Measurements from ENCODE around the gene ARHGEF16.

DNA sequence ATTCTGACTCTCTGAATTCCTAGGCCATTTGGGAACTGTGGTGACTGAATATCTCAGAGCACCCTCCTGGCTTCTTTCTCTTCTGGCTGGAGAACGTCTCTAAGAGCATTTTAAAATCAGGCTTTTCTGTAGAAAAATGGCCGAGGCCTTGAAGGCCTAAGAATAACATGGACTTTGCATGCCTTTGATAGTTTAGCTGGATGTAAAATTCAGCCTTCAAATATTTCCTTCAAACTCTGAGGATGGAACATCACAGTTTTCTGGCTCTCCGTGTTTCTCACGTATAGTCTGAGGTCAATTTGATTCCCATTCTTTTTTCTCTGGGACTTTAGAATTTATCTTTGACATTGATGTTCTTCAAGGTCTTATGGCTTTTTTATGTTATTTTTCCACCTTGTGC is 34.0 kb downstream of the ARHGEF16 start:
- TF ChIP-seq, protein P1, sequence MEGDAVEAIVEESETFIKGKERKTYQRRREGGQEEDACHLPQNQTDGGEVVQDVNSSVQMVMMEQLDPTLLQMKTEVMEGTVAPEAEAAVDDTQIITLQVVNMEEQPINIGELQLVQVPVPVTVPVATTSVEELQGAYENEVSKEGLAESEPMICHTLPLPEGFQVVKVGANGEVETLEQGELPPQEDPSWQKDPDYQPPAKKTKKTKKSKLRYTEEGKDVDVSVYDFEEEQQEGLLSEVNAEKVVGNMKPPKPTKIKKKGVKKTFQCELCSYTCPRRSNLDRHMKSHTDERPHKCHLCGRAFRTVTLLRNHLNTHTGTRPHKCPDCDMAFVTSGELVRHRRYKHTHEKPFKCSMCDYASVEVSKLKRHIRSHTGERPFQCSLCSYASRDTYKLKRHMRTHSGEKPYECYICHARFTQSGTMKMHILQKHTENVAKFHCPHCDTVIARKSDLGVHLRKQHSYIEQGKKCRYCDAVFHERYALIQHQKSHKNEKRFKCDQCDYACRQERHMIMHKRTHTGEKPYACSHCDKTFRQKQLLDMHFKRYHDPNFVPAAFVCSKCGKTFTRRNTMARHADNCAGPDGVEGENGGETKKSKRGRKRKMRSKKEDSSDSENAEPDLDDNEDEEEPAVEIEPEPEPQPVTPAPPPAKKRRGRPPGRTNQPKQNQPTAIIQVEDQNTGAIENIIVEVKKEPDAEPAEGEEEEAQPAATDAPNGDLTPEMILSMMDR (IDR thresholded peaks at IDR 0.05): no peak
- TF ChIP-seq POLR2A (IDR thresholded peaks at IDR 0.05): no peak

Measured in heart left ventricle (tissue), 13 donors.